Fibroblast of lung (primary cell): ENCODE results near the gene MRPS10.

Experiments
- EZH2 ChIP-seq: IDR thresholded peaks from 2 replicates; pipeline ENCODE4 v1.5.1; 2012; ENCODE audit warnings: low read length, control low read depth, mild to moderate bottlenecking; ENCODE audit errors: missing control alignments
- TF ChIP-seq, protein P1 (sequence below), 2 donors: IDR thresholded peaks in 1 of 2; conservative IDR thresholded peaks in 1 of 2; 1 replicate in 1 of 2; 2 replicates in 1 of 2; pipeline ENCODE4 v1.5.1; 2011 to 2012; ENCODE audit warnings: low read length in 2 of 2, control low read depth in 1 of 2, inconsistent platforms in 1 of 2, low read depth in 1 of 2, mild to moderate bottlenecking in 1 of 2

- TF ChIP-seq, protein P1, sequence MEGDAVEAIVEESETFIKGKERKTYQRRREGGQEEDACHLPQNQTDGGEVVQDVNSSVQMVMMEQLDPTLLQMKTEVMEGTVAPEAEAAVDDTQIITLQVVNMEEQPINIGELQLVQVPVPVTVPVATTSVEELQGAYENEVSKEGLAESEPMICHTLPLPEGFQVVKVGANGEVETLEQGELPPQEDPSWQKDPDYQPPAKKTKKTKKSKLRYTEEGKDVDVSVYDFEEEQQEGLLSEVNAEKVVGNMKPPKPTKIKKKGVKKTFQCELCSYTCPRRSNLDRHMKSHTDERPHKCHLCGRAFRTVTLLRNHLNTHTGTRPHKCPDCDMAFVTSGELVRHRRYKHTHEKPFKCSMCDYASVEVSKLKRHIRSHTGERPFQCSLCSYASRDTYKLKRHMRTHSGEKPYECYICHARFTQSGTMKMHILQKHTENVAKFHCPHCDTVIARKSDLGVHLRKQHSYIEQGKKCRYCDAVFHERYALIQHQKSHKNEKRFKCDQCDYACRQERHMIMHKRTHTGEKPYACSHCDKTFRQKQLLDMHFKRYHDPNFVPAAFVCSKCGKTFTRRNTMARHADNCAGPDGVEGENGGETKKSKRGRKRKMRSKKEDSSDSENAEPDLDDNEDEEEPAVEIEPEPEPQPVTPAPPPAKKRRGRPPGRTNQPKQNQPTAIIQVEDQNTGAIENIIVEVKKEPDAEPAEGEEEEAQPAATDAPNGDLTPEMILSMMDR (conservative IDR thresholded peaks at IDR 0.05 in 1 of 2, IDR thresholded peaks at IDR 0.05 in 1 of 2; ENCODE audit: low read depth in 1 of 2, low read length in 2 of 2): no peak
- TF ChIP-seq EZH2: no peak
Observed at GRCh38 chr6:42211726-42212125, 5.9 kb downstream of the MRPS10 start.
